ENCODE measurements around the gene MRPL43.

Gene MRPL43

DNA sequence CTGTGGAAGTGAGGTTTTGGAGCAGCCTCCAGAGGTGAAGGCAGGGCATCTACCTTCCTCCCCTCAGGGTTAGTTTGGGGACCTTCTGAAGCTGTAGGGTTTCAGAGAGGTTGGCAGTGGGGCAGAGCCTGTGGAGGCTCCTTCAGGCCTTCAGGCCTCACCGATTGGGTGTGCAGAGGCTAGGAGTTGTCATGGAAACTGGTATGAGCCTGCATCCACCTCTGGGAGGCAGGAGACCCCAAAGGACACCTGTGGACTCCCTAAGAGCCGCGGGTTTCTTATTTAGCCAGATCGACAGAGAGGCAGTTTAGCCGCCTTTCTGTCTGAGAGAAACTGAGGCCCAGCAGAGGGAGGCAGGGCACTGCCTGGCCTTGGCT is 14.3 kb upstream of the MRPL43 start:
- no peak for DNase-seq

DNA sequence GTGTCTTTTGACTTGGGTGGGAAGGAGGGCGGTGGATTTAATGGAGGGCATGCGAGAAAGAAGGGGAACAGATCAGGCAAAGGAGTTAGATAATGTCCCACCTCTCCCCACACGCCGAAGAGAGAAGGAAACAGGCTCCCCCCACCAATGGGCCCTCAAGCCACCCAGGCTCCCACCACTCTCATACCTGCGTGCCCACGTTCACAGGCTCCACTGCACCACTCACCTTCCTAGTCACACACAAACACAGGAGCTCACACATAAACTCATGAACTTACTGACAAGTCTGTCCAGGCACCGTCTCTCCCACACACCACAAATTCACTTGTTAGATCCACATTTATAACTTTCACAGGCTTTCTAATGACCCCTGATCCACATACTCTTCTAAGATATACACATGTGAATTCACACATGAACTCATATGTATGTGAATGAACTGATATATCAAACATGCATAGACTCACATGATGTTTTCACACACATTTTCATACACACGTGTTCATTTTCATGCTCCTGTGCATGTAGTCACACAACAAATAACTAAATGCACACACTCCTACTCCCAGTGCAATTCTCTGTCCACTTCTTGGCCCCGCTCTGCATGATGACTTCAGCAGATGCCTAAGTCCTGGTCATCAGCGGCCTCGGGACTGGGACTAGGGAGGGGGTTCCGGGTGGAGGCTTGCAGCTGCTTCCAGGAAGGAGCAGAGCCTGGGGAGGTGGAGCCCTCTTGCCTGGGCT is 13.8 kb upstream of the MRPL43 start:
- no peak for DNase-seq

DNA sequence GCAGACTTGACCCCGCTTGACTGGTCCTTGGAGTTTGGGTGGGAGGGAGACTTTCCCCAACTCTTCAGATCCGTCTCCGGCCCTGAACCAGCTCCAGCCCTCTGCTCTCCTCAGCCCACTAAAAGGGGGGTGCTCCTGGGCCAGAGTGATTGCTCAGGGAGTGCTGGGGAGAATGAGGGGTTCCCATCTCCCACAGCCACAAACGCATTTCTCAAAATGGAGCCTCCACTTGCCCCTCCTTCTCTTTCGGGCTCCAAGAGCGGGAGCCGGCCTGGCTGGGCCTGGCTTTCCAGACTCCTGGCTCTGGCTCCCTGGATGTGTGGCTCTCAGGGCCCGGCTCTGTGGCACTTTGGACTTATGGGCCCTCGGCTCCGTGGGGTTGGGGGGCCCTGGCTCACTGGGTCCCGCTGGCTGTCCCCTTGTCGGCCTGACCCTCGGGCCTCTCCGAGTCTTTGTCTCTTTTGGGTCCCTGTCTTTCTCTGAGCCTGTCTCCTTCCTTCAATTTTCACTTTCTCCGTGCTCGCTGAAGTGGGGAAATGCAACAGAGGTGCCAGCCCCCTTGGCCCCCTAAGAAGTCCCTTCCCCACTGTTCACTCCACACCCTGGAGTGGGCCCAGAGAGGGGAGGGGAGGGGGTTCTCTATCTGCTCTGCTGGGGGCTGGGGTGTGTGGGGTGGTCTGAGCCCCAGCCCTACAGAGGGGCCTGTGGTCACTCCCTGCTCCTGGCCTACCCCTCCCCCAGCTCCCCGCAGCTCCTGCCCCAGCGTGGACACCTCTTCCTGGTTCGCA is 13.0 kb upstream of the MRPL43 start:
- DNase-seq: no peak

DNA sequence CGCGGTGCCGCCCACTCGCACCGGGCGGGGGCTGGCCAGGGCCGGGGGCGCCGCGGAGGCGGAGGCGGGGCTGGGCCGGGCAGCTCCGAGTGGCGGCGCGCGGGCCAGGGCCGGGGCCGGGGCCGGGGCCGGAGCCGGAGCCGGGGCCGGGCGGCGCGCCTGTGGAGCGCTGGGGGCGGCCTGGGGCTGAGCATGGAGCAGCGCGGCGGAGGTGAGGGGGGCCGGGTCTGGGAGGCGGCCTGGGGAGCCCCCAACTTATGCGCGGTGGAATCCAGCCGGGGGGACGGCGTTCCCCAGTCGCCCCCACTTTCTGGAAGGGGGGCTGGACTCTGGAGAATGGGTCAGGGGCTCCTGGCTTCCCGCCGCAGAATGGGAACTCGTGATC is 12.4 kb upstream of the MRPL43 start, which contains the start of gene LZTS2:
Gene LZTS2 (plus strand): TSS at position 67 of the 385 bp plus-strand sequence. CDS start 2,731 bp downstream, outside the sequence.
- no peak for DNase-seq

DNA sequence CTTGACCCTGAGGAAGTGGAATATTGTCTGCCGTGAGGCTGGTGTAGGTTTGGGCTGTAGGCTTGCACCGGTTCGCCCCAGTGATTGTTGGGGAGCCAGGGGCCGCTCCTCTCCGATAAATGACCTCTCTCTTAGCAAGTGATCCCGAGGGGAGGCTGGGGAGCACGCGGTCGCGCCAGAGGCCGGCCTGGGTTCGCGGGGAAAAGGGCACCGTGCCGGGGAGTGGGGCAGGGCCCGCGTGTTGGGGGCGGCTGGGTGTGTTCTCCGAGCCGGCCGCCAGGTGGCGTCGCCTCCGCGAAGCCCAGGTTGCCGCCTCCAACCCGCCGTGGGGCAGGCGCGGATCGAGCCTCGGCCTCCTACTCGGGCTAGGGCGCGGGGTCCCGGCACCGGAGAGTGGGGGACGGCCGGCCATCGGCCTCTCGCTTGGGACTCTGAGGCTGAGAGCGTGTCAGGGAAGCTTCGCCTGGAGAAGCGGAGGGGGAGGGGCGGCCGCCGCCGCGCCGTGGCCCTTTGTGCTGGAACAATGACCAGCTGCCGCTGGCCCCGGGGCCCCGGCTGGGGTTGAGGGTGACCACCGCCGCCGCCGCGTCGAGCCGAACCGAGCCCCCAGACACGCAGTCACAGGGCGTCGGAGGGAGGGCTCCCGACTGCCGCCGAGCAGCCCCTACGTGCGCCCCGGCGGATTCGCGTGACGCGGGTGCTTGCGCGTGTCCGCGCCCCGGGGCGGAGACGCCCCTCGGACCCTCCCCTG is 11.9 kb upstream of the MRPL43 start:
- peak; percentile 61 to 76 (median 69) for DNase-seq

DNA sequence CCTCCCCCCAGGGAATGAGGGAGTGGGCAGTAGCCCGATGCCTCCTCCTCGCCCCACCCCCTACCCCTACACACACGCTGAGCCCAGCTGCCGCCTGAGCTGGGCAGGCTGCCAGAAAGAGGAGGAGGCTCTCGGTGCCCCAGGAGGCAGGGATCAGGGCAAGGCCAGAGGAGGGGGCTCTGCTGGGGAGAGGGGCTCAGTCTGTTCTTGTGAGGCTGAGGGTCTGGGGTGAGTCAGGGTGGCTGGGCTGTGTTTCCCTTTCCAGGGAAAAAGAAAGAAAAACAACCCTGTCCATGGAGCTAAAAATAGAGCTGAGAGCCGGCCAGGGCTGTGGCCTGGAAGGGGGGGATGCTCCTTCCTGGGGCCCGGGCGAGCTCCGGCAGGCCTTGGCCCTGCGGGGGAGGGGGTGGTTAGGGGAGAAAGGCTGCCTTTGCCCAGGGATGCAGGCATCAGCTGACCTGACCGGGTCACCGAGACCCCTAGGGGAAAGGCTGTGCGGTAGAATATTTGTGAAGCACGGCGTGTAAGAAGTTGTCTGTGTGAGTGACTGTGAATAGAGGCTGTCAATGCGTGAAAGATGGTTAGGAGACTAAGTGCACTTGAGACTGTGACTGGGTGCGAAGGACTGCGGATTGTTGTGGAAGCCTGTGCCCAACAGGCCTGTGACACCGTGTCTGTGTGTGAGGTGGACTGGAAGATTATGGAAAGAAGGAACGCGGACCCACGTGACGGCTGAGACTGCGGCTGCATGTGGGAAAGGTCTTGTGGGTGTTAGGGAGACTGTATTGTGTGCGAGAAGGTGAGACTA is 11.1 kb upstream of the MRPL43 start:
- peak; percentile 46 to 63 (median 55) for DNase-seq

DNA sequence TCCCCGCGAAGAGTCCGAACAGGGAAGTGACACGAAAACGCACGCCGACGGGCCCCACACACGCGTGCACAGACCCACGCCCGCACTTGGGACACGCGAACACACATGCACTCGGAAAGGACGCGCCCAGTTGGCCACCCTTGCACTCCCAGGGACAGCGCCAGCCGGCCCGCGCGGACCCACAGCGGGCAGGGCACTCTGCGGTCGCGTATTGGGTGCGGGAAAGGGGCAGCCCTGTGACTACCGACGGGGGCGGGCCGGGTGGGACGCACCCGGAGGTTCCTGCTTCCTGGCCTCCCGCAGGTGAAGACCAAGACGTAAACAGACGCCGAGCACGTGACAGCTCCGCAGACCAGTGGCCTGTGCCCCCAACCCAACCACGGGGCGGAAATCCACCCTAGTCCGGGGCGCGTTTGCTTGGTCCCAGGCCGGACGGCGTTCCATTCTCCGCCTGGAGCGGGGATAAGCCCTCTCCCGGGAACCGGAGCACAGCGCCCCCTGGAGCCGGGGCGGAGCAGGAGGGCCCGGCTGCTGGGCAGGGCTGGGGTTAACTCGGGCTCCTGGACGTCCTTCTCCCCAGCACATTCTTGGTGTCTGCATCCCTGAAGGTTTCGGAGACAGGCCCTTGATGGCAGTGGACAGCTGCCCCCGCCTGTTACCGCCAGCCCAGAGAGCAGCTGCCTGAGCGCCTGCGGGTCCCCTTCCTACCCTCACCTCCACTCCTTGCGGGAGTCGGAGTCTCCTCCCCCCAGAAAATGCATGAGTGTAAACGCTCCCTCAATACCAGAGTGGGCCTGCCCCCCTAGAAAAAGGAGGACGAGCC is 10.3 kb upstream of the MRPL43 start:
- peak; percentile 60 to 68 (median 63) for DNase-seq

DNA sequence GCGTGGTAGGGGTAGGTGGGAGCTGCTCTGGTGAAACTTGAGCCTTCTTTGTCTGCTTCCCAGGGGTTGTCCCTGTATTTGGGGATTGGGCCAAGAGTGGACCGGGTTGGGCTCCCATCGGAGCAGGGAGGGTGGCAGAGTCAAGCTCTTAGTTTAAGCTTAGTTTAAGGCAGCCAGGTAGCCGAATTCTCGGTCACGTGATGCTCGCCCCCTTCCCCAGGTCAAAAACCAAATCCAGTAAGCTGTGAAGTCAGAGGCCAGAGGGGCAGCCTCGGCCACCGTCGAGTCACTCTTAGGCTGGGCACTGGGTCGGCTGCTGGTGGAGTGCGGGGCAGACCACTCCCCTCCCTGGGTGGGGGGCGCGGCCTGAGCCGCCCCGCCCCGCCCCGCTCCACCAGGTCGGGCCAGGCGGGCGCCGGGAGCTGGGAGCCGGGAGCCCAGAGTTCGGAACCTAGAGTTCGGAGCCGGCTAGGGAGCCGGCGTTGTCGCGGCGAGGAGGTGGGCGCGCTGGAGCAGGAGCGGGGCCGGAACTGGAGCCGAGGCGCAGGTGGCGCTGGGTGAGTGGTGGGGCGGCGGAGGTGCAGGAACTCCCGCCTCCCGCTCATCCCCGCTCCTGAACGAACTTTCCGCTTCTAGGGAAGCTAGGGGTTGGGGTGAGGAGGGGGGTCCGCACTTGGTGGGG is 9.5 kb upstream of the MRPL43 start:
- peak in 4 of 5 donors; percentile 27 to 42 (median 32) for DNase-seq

DNA sequence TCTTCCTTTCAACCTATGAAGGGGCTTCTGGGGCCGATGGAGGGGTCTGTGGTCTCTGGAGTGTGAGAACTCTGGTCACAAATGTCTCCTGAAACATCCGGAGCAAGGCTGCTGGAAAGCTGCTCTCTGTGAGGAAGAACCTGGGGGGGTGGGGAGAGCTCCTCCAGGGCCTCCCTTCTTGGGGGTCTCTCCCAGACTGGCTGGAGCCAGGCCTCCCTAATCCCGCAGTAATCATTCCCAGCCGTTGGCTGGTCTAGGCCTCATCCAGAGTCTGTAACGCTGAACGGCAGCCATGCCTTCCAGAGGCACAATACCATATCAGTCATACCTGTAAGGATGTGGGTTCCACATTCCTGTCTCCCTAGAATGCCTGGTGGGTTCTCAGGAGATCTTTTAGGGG is 7.9 kb upstream of the MRPL43 start:
- DNase-seq: no peak

DNA sequence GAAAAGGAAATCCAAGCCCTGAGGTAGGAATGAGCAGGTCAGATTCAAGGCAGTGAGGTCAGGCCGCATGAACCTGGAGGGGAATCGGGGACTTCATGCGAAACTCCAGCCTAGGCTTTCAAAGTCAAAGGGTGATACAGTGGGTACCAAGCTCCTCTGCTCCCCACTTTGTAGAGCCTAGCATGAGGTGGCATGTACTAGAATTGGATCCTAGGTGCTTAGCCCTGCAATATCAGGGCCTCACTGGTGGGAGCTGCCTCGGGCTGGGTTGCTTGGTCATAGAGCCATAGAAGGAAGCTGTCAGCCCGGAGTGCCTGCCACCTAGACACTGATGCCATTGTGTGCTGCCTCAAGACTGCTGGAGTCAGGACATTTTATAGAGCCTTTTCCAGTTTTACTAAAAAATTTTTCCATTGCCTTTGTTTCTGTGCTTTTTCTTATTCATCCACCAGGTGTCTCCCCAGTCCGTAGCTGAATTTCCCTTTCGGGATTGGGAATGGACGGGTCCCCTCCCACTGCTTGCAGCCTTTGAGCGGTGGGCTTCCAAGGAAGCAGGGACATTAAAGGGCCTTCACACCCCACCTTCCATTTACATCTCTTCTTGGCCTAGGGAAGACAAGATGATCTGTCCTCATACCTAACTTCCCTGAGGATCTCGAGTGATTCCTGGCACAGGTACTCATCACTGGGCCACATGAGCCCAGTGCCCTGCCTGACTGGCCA is 6.8 kb upstream of the MRPL43 start:
- no peak for DNase-seq

DNA sequence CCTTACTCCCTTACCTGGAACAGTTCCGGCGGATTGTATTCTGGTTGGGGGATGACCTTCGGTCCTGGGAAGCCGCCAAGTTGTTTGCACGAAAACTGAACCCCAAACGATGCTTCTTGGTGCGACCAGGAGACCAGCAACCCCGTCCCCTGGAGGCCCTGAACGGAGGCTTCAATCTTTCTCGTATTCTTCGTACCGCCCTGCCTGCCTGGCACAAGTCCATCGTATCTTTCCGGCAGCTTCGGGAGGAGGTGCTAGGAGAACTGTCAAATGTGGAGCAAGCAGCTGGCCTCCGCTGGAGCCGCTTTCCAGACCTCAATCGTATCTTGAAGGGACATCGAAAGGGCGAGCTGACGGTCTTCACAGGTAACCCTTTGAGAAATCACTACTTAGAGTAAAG is 1.8 kb upstream of the MRPL43 start:
- no peak for DNase-seq

DNA sequence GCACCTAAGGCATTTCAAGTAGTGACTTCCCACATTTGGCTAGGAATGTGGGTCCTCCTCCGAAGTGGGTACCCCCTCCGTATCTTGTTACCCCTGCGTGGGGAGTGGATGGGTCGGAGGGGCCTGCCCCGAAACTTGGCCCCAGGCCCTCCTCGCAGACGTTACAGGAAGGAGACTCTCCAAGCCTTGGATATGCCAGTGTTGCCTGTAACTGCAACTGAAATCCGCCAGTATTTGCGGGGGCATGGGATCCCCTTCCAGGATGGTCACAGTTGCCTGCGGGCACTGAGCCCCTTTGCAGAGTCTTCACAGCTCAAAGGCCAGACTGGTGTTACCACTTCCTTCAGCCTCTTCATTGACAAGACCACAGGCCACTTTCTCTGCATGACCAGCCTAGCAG is 869 bp upstream of the MRPL43 start:
- DNase-seq: no peak

DNA sequence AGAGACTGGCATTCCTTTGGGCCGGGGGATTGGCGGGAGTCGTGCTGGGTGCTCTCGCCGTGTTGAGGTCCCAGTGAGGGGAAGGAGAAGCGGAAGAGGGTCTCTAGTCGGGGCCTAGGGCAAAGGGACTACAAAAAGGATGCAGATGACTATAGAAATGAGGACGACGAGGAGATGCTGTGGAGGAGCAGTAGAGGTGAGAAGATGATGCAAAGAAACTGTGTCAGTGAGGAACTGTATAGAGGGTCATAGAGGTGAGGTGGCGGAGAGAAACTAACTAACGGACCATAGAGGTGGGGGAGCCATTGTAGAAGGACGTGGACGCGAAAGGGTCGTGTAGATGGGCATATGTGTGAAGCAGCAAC is 370 bp upstream of the MRPL43 start:
- no peak for DNase-seq

DNA sequence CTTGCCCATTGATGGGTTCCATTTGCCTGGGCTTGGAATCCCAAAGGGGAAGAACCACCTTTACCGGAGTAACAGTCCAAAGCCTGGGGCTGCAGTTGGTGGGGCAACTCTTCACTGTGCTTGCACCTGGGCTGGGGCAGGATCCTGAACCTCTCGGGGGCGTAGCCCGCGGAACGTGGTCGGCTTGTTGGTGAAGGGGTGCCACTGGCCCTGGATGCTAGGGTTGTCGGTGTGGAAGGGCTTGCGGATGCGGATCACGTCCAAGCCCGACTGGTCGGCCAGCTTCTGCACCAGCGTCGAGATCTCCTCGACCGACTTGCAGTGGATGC is 710 bp downstream of the MRPL43 start:
- no peak for DNase-seq

DNA sequence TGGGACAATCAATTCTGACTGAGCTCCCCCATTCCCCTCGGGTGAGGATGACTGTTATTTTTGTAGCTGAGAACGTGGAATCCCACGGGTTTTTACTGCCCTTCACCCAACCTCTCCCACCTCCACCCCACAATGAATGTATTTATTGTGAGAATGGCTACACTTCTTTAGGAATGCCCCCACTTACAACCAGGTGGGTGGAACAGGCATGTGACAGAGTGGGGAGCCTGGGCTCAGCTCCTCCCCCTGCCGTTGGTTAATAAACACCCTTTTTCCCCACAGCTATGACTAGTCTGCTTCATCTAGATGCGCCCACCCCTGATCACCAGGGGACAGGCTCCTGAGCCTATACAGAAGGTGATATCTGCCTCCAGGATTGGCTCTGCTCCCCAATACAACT is 2.0 kb downstream of the MRPL43 start:
- DNase-seq: no peak

DNA sequence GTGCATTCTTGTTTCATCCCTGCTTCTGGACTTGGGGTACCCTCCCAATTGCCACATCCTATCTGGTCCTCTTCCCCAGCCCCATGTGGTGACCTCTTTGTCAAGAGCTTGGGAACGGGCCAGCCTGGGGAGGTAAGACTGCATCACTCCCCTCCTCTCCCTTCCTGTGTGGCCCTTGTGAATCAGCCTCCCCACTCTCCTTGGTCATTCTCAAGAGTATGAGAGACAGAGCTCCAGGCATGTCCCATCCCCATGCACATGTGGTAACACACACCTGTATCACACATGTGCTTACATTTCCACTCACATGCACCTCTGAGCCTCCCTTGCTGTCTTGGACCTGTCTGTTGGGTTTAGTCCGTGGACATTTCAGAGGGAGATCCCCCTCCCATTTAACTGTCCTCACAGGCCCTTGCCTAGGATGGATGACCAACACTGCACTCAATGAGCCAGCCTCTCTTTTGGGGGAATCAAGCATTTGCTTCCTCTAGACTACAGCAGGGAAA is 2.6 kb downstream of the MRPL43 start:
- no peak for DNase-seq

DNA sequence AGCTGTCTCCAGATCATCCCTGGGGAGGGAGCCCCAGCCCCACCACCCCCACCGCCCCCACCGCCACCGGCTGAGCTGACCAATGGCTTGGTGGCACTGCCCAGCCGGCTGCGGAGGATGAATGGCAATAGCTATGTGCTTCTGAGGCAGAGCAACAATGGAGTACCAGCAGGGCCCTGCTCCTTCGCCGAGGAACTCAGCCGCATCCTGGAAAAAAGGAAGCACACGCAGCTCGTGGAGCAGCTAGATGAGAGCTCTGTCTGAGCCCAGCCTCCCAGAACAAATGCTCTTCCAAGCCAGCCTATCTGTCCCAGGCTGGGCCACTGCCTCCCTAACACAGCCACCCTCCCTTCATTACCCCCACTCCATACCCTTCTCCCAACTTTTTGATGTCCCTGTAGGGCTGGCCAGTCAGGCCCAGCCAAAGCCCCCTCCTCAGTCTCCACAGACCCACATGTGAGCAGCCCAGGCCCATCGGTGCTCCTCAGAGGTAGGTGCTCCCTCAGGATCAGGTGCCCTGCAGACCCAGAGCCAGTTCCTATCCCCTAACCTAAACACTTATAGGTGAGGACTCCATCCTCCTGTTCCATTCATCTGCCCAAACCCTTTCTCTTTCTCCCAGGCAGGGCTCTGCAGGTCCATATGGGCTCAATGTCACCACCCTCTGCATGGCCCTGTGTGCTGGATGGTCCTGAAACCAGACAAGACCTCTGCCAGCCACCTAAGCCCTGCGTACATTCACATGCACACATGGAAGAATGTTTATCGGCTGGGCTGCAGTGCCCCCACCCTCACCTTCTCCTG is 3.2 kb downstream of the MRPL43 start:
- DNase-seq: no peak

DNA sequence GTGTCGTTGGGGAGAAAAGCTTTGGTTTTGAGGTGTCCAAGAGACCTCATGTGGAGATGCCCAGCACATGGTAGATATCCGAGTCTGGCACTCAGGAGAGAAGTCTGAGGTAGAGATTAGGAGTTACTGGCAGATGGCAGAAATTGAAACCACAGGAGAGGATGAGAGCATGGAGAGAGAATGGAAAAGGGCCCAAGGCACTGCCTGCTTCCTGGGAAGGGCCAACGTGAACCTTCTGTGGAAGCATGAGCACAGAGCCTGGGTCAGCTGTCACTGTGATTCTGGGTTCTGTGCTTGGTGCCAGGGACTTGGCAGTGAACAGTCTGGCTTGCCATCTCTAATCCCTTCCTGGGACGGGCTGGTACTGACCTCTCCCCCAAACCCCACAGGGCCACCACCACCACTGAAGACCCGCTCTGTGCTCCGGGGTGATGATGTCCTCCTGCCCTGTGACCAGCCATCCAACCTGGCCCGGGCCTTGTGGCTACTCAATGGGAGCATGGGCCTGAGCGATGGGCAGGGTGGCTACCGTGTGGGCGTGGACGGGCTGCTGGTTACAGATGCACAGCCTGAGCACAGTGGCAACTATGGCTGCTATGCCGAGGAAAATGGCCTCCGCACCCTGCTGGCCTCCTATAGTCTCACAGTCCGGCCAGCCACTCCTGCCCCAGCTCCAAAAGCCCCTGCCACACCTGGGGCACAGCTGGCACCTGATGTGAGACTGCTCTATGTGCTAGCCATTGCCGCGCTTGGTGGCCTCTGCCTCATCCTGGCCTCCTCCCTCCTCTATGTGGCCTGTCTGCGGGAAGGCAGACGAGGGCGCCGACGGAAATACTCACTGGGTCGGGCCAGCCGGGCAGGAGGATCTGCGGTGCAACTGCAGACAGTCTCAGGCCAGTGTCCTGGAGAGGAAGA is 4.1 kb downstream of the MRPL43 start:
- DNase-seq: no peak
